H1 (cell line): ENCODE data around the gene TGM5. TPM values are rescaled to one million over a fixed set of nuclear protein-coding genes. Genes with fewer than 3 reads are reported as not detected.

ENCODE experiments used
- CTCF ChIA-PET: fragments of 300-600 bp; sonication (Branson Sonifier 250); formaldehyde crosslinking; loops from one replicate; lab custom pipeline; 2021; ENCODE audit not compliant: partially characterized antibody; lab: Charles Lee
- POLR2A ChIA-PET: fragments of 300-600 bp; sonication (Branson Sonifier 250); formaldehyde crosslinking; loops from one replicate; lab custom pipeline; 2021; ENCODE audit warnings: inconsistent platforms; ENCODE audit not compliant: partially characterized antibody; lab: Charles Lee
- DNase-seq, 2 experiments: peaks; one replicate each; pipeline versions ENCODE4 v3.0.0 to v3.0.0-alpha.2; 2010 to 2022; ENCODE audit warnings: low spot score in 2 of 2, low read depth in 1 of 2, mixed read lengths in 1 of 2
- FAIRE-seq: peaks from 2 replicates; lab custom pipeline; 2011; peaks lifted over from hg19 to GRCh38; lab: Jason Lieb, UNC
- H2AFZ ChIP-seq: 2 replicates; pipeline ENCODE4 v1.8.1; 2012; ENCODE audit warnings: low read length, inconsistent platforms
- H2AK5ac ChIP-seq: 2 replicates; pipeline ENCODE4 v1.6.1; 2013; ENCODE audit warnings: low read depth, low read length
- H2BK120ac ChIP-seq: replicated peaks from 2 replicates; pipeline ENCODE3; 2013; ENCODE audit warnings: low read depth, low read length, inconsistent platforms
- H2BK12ac ChIP-seq: 2 replicates; pipeline ENCODE4 v1.6.1; 2013; ENCODE audit warnings: low read depth, low read length
- H2BK15ac ChIP-seq: 2 replicates; pipeline ENCODE4 v1.6.1; 2013; ENCODE audit warnings: low read length
- H2BK20ac ChIP-seq: 2 replicates; pipeline ENCODE4 v1.6.1; 2013; ENCODE audit warnings: low read length
- H2BK5ac ChIP-seq: 2 replicates; pipeline ENCODE4 v1.6.1; 2013; ENCODE audit warnings: low read depth, low read length
- H3K14ac ChIP-seq: 2 replicates; pipeline ENCODE4 v1.6.1; 2013; ENCODE audit warnings: inconsistent platforms; ENCODE audit not compliant: insufficient read length
- H3K18ac ChIP-seq: 2 replicates; pipeline ENCODE4 v1.6.1; 2013; ENCODE audit warnings: low read length; ENCODE audit errors: extremely low read depth
- H3K23ac ChIP-seq: 2 replicates; pipeline ENCODE4 v1.6.1; 2013; ENCODE audit warnings: inconsistent platforms; ENCODE audit not compliant: insufficient read length
- H3K23me2 ChIP-seq: 2 replicates; pipeline ENCODE4 v1.6.1; 2013; ENCODE audit warnings: low read depth, low read length
- H3K27ac ChIP-seq: 2 replicates; pipeline ENCODE4 v1.6.1; 2011; ENCODE audit warnings: low read depth, low read length, inconsistent platforms
- H3K27me3 ChIP-seq, 4 experiments: replicated peaks in 1 of 4; 1 replicate in 1 of 4; 2 replicates in 3 of 4; pipeline versions ENCODE4 v1.6.1 to v1.8.1; 2011 to 2013; ENCODE audit warnings: low read length in 3 of 4, mild to moderate bottlenecking in 3 of 4, inconsistent platforms in 2 of 4, mixed read lengths in 2 of 4, moderate library complexity in 1 of 4; ENCODE audit not compliant: control insufficient read depth in 3 of 4, insufficient read depth in 3 of 4; ENCODE audit errors: extremely low read depth in 1 of 4
- H3K36me3 ChIP-seq, 4 experiments: 2 replicates each; pipeline versions ENCODE4 v1.6.1 to v1.8.1; 2011 to 2013; ENCODE audit warnings: mild to moderate bottlenecking in 4 of 4, low read length in 3 of 4, moderate library complexity in 2 of 4, control low read depth in 1 of 4, inconsistent platforms in 1 of 4; ENCODE audit not compliant: insufficient read depth in 4 of 4, control insufficient read depth in 2 of 4
- H3K4ac ChIP-seq: replicated peaks from 2 replicates; pipeline ENCODE3; 2013; ENCODE audit warnings: low read length, low read depth, mixed read lengths, inconsistent platforms; ENCODE audit not compliant: insufficient read length
- H3K4me1 ChIP-seq, 4 experiments: replicated peaks in 1 of 4; 1 replicate in 1 of 4; 2 replicates in 3 of 4; pipeline versions ENCODE4 v1.6.1 to v1.8.1; 2011 to 2013; ENCODE audit warnings: low read length in 3 of 4, inconsistent platforms in 2 of 4, mixed read lengths in 1 of 4; ENCODE audit not compliant: insufficient read depth in 4 of 4, control insufficient read depth in 3 of 4
- H3K4me2 ChIP-seq, 2 experiments: 2 replicates each; pipeline versions ENCODE4 v1.6.1 to v1.8.1; 2011 to 2013; ENCODE audit warnings: low read depth in 2 of 2, low read length in 2 of 2, control low read depth in 1 of 2, inconsistent platforms in 1 of 2, mild to moderate bottlenecking in 1 of 2; ENCODE audit not compliant: insufficient read depth in 1 of 2
- H3K4me3 ChIP-seq, 4 experiments: fragments of 200-600, 300-600 bp in 1 of 4; sonication (generic), shearing (Covaris generic), sonication (Bioruptor Twin) in 1 of 4; 2 replicates each; pipeline versions ENCODE4 v1.5.1 to v1.8.1; 2011 to 2016; ENCODE audit warnings: low read length in 4 of 4, low read depth in 3 of 4, control low read depth in 2 of 4, inconsistent platforms in 2 of 4, mild to moderate bottlenecking in 2 of 4, mixed read lengths in 1 of 4, moderate library complexity in 1 of 4; ENCODE audit not compliant: insufficient read depth in 2 of 4; ENCODE audit errors: extremely low read depth in 1 of 4
- H3K56ac ChIP-seq: replicated peaks from 2 replicates; pipeline ENCODE3; 2013; ENCODE audit warnings: low read depth, mild to moderate bottlenecking, mixed read lengths, low read length, inconsistent platforms; ENCODE audit not compliant: insufficient read length
- H3K79me1 ChIP-seq: 2 replicates; pipeline ENCODE4 v1.6.1; 2013; ENCODE audit warnings: low read depth, low read length, control low read depth
- H3K79me2 ChIP-seq, 2 experiments: 2 replicates each; pipeline versions ENCODE4 v1.6.1 to v1.8.1; 2012 to 2013; ENCODE audit warnings: low read length in 2 of 2, mild to moderate bottlenecking in 2 of 2, inconsistent platforms in 1 of 2; ENCODE audit not compliant: insufficient read depth in 2 of 2, control insufficient read depth in 1 of 2
- H3K9ac ChIP-seq, 4 experiments: replicated peaks in 1 of 4; 1 replicate in 1 of 4; 2 replicates in 3 of 4; pipeline versions ENCODE4 v1.6.1 to v1.8.1; 2011 to 2013; ENCODE audit warnings: low read depth in 3 of 4, low read length in 3 of 4, control low read depth in 2 of 4, mild to moderate bottlenecking in 2 of 4, moderate library complexity in 2 of 4, inconsistent platforms in 1 of 4; ENCODE audit errors: extremely low read depth in 1 of 4
- H3K9me3 ChIP-seq, 2 experiments: 2 replicates each; pipeline versions ENCODE4 v1.6.1 to v1.8.1; 2012 to 2013; ENCODE audit warnings: mild to moderate bottlenecking in 2 of 2, moderate library complexity in 2 of 2, control low read depth in 1 of 2, inconsistent platforms in 1 of 2, low read depth in 1 of 2, low read length in 1 of 2, mixed read lengths in 1 of 2; ENCODE audit not compliant: insufficient read depth in 2 of 2
- H4K20me1 ChIP-seq, 2 experiments: replicated peaks in 1 of 2; 2 replicates each; pipeline versions ENCODE3 to v1.8.1; 2011 to 2013; ENCODE audit warnings: inconsistent platforms in 2 of 2, low read length in 2 of 2, mild to moderate bottlenecking in 1 of 2; ENCODE audit not compliant: insufficient read depth in 2 of 2, control insufficient read depth in 1 of 2
- H4K5ac ChIP-seq: 2 replicates; pipeline ENCODE4 v1.6.1; 2013; ENCODE audit warnings: low read length, low read depth, mixed read lengths, inconsistent platforms; ENCODE audit not compliant: insufficient read length
- H4K8ac ChIP-seq: 2 replicates; pipeline ENCODE4 v1.8.0; 2013; ENCODE audit warnings: mild to moderate bottlenecking, moderate library complexity, low read length, inconsistent platforms; ENCODE audit not compliant: insufficient read depth; ENCODE audit errors: extremely low read depth
- H4K91ac ChIP-seq: replicated peaks from 2 replicates; pipeline ENCODE3; 2013; ENCODE audit warnings: low read length, mixed read lengths, inconsistent platforms; ENCODE audit not compliant: insufficient read length
- BRCA1 ChIP-seq: IDR thresholded peaks from 2 replicates; pipeline ENCODE4 v1.6.1; 2012; ENCODE audit warnings: low read depth, low read length, improper control_type of control experiment
- CBX5 ChIP-seq: fragments of 300-800, 300-1000 bp; sonication (generic); IDR thresholded peaks from 2 replicates; pipeline ENCODE4 v1.7.1; 2016; ENCODE audit warnings: antibody characterized with exemption, low read length, low read depth
- CBX8 ChIP-seq: fragments of 300-800, 300-1000 bp; sonication (generic); IDR thresholded peaks from 2 replicates; pipeline ENCODE4 v1.7.1; 2016; ENCODE audit warnings: low read depth, low read length, borderline replicate concordance
- EGR1 ChIP-seq: IDR thresholded peaks from 2 replicates; pipeline ENCODE4 v1.6.1; 2011; ENCODE audit warnings: low read depth, low read length, borderline replicate concordance
- GABPA ChIP-seq: IDR thresholded peaks from 2 replicates; pipeline ENCODE4 v1.6.1; 2011; ENCODE audit warnings: mild to moderate bottlenecking, low read length, moderate library complexity, borderline replicate concordance; ENCODE audit not compliant: insufficient read depth
- HDAC6 ChIP-seq: IDR thresholded peaks from one replicate; pipeline ENCODE4 v1.7.1; 2012; ENCODE audit warnings: low read depth, mild to moderate bottlenecking, inconsistent platforms, low read length, moderate library complexity
- KDM1A ChIP-seq: fragments of 200-600, 300-600 bp; sonication (generic); IDR thresholded peaks from 2 replicates; pipeline ENCODE4 v1.7.1; 2016; ENCODE audit warnings: mild to moderate bottlenecking, low read length, borderline replicate concordance
- POLR2A ChIP-seq, 2 experiments: IDR thresholded peaks; 1 replicate in 1 of 2; 2 replicates in 1 of 2; pipeline ENCODE4 v1.6.1; 2011; ENCODE audit warnings: low read depth in 2 of 2, low read length in 2 of 2, mild to moderate bottlenecking in 2 of 2; ENCODE audit errors: control extremely low read depth in 1 of 2
- POLR2AphosphoS5 ChIP-seq: IDR thresholded peaks from 2 replicates; pipeline ENCODE4 v1.6.1; 2011; ENCODE audit warnings: low read depth, low read length
- SP2 ChIP-seq: IDR thresholded peaks from 2 replicates; pipeline ENCODE4 v1.6.1; 2012; ENCODE audit warnings: mild to moderate bottlenecking, low read length, inconsistent platforms
- SUZ12 ChIP-seq: fragments of 200-600 bp; sonication (generic); IDR thresholded peaks from 2 replicates; pipeline ENCODE4 v1.6.1; 2012; ENCODE audit warnings: mild to moderate bottlenecking, inconsistent platforms, low read length, moderate library complexity, mixed read lengths
- TAF7 ChIP-seq: optimal IDR thresholded peaks from 2 replicates; pipeline ENCODE3; 2011; ENCODE audit warnings: low read depth, mild to moderate bottlenecking, inconsistent platforms, low read length, moderate library complexity, borderline replicate concordance
- WGBS, 2 experiments: shearing (Covaris generic) in 1 of 2; methylation state at CpG; one replicate each; pipeline versions ENCODE4 v1.1.6 to v1.1.7; 2013 to 2015; ENCODE audit warnings: low lambda C conversion rate in 2 of 2, mixed read lengths in 2 of 2, inconsistent platforms in 1 of 2, low coverage in 1 of 2, missing lambda C conversion rate in 1 of 2; ENCODE audit not compliant: insufficient replicate concordance in 2 of 2, insufficient coverage in 1 of 2, insufficient read length in 1 of 2; ENCODE audit errors: extremely low coverage in 1 of 2, missing lambda C conversion rate in 1 of 2; 5-methylcytosine and 5-hydroxymethylcytosine counted together
- polyA plus RNA-seq, 7 experiments: library from polyadenylated mRNA; depleted of rRNA in 3 of 7; stranded (reverse) in 5 of 7; unstranded in 2 of 7; fragments of >200 nt in 5 of 7; fragments of 200-250 nt in 2 of 7; gene quantifications; 1 replicate in 5 of 7; 2 replicates in 1 of 7; 4 replicates in 1 of 7; pipeline versions ENCODE4 v1.2.1 to v1.2.3, GENCODE V29; 2011 to 2013; ENCODE audit warnings: missing spikeins in 2 of 7, mixed read lengths in 2 of 7
- total RNA-seq: library from RNA; stranded (reverse); fragmentation: NEBNext Ultra II Directional; extraction: Animal tissue kit (Norgen Biotek cat#: 25700); gene quantifications from 2 replicates; pipeline ENCODE4 v1.2.1, GENCODE V29; 2021
- TF ChIP-seq, protein P1 (sequence below): IDR thresholded peaks from 2 replicates; pipeline ENCODE4 v1.6.1; 2012; ENCODE audit warnings: inconsistent platforms

Gene TGM5
- total and polyA plus RNA-seq, 2 of the 8 experiments (the other 6 are each of a cell fraction or from before 2014, with no cell fraction given) = not detected

DNA sequence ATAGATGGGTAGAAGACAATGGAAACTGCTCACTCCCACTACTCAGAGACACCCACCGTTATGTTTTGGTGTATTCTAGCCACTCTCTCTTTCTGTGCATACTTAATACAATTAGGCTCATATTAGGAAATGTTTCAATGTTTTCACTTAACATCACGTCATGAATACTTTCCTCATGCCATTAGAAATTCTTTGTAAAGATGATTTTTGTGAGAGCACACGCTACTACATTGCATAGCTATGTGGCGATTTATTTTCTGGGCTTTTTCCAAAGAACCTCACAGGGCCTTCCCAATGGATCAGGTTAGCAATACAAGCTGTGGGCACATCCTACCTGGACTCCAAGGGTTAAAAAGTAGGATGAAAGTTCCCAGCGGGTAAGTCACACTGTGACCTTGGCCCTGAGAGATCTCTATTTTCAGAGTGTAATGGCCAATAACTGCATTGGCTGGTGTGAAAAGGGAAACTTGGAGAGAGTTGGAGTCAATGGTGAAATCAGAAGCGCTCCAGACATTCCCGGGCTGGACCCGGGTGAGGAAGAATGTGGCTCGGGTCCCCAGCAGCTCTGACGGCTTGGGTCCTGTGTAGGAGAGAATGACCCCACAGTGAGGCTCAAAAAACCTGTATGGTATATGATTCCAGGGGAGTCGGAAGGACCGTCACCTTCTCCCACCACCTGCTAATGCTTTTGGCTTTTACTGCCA lies 25.8 kb upstream of the TGM5 start:
- Histone ChIP-seq H3K9ac (no peak overlapping the region), H4K5ac (no peak overlapping the region), H2BK5ac (no peak overlapping the region), H3K18ac (no peak overlapping the region), H3K79me1 (no peaks in the 10 kb centered on the region), H3K4me1 (peaks cover 0 to 8% (median under 1%) of the 10 kb centered on the region in 4 experiments; a peak in 3 of 7 replicates), H3K4ac (no peak overlapping the region), H3K56ac (no peak overlapping the region), H4K8ac (no peak overlapping the region), H4K91ac (no peak overlapping the region), H3K4me2 (peak overlapping the region in 1 of 2 experiments; percentile 41; a peak in 2 of 4 replicates), H2BK20ac (no peak overlapping the region), H3K14ac (no peak overlapping the region), H3K36me3 (no peaks in the 10 kb centered on the region), H2BK15ac (no peak overlapping the region), H3K27me3 (no peaks in the 10 kb centered on the region; a peak in 2 of 7 replicates), H3K23me2 (no peaks in the 10 kb centered on the region), H3K9me3 (no peaks in the 10 kb centered on the region), H3K4me3 (no peak overlapping the region; a peak in 2 of 8 replicates), H3K79me2 (no peaks in the 10 kb centered on the region), H3K23ac (no peak overlapping the region), H2AK5ac (no peak overlapping the region), H2BK12ac (no peak overlapping the region), H4K20me1 (no peaks in the 10 kb centered on the region), H2AFZ (peak overlapping the region; percentile 82; the same call in 1 of the 2 replicates), H3K27ac (no peak overlapping the region), H2BK120ac (no peak overlapping the region)
- WGBS, 2 experiments = 84% methylated on average over 12 of the region's 12 CpGs; no CpG with 5 or more reads in 1 of the 2 experiments
- TF ChIP-seq EGR1 (no peak), CBX5 (no peak), BRCA1 (no peak), KDM1A (no peak), GABPA (no peak), SUZ12 (no peak), CBX8 (no peak), SP2 (no peak), POLR2AphosphoS5 (no peak), POLR2A (IDR thresholded peaks at IDR 0.05; ENCODE audit: control extremely low read depth in 1 of 2, low read depth in 2 of 2, low read length in 2 of 2) (no peak), TAF7 (no peak), HDAC6 (no peak)
- TF ChIP-seq, protein P1, sequence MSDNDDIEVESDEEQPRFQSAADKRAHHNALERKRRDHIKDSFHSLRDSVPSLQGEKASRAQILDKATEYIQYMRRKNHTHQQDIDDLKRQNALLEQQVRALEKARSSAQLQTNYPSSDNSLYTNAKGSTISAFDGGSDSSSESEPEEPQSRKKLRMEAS = no peak
- DNase-seq (no peak), FAIRE-seq (no peak)
- ChIA-PET CTCF (interaction anchor here (0.8 to 1.6 kb wide), 7 partner anchors 9 to 89 kb away, joined by 3 to 9 read pairs (median 4); no protein-coding TSS in a partner anchor), POLR2A (interaction anchor here (0.7 kb wide), 1 partner anchor 10 kb away, joined by 3 read pairs; the partner anchor contains the start of gene TGM7)
